ENCODE measurements around the gene ACVR1B. TPM values are rescaled to one million over a fixed set of nuclear protein-coding genes. Genes with fewer than 3 reads are reported as not detected.

The ACVR1B gene
- total RNA-seq, 1 experiment from 2014 or later: 13.4 TPM

DNA sequence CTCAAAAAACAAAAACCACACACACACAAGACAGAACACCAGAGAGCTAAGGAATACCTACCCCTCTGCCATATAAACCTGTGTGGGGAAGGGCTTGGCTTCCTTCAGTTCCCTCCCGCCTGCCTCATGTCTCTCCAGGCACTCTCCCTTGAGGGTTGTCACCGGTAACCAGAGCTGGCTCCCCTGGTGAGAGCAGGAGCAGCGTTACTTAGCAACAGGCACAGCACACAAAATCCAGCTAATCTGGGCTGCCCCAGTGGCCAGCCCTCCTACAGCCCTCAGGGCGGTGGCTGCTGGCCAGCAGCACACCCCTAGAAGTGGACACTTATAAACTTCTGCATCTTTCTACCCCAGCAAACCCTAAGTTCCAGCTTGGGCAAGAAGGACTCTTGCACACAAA, 78.2 kb downstream of the ACVR1B start:
- no peaks in the 10 kb centered on the region for H3K36me3 ChIP-seq (ENCODE audit: low read depth)
- no peaks in the 10 kb centered on the region for H3K79me2 ChIP-seq (ENCODE audit: low read depth)
- no peaks in the 10 kb centered on the region for H3K9me3 ChIP-seq (ENCODE audit: insufficient read depth, low read depth)
- H3K9me2 ChIP-seq (ENCODE audit: insufficient read depth): no peaks in the 10 kb centered on the region
- ChIA-PET POLR2A (ENCODE audit: unreplicated experiment) (interaction anchor here (0.5 to 0.7 kb wide), 4 partner anchors 40 to 941 kb away, joined by 3 to 5 read pairs (median 3); partner anchors contain the start of gene ATG101), CTCF (interaction anchor here (0.6 to 0.9 kb wide), 4 partner anchors 36 to 94 kb away, joined by 3 to 7 read pairs (median 5); partner anchors contain the start of gene ATG101)
- H3K4me2 ChIP-seq: no peak overlapping the region; the same call in 1 of the 2 replicates
- peak; percentile 77 to 83 for DNase-seq
- intact Hi-C loops (cut with micrococcal nuclease; ENCODE audit: unreplicated experiment): loop anchor here (5.0 kb wide), 1 partner anchor 853 kb away; no protein-coding TSS in a partner anchor
- H3F3A ChIP-seq (ENCODE audit: insufficient read depth, low read depth): peaks cover 19% of the 10 kb centered on the region; the same call in 1 of the 2 replicates
- H4K20me1 ChIP-seq (ENCODE audit: insufficient read depth): no peaks in the 10 kb centered on the region
- peaks cover 28% of the 10 kb centered on the region for H3K4me1 ChIP-seq (replicated peaks; ENCODE audit: insufficient read depth)
- TF ChIP-seq EZH2 (IDR thresholded peaks at IDR 0.05; ENCODE audit: low read depth) (no peak), CTCF (conservative IDR thresholded peaks at IDR 0.05) (no peak)
- no peak overlapping the region for H2AFZ ChIP-seq
- no TSS peak for BruUV-seq (replicated peaks)
- H3K27ac ChIP-seq: no peak overlapping the region
- H3K4me3 ChIP-seq: no peak overlapping the region
- H3K27me3 ChIP-seq (ENCODE audit: insufficient read depth, low read depth): no peaks in the 10 kb centered on the region; the same call in 1 of the 2 replicates

DNA sequence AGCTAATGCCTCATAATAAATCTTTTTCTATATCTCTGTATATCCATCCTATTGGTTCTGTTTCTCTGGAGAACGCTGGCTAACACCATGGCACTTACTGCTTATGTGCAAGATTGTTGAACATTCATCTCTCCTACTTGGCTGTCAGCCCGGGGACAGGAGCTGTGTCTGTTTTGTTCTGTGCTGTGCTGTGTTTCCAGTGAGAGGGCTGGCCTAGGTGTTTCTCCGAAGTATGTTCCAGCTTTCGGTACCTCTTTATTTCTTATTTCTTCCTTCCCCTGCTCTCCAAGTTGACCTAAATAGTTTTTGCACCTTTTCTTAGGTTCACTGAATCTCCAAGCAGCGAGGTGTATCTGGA, 80.9 kb downstream of the ACVR1B start:
- TF ChIP-seq CTCF (conservative IDR thresholded peaks at IDR 0.05) (no peak), EZH2 (IDR thresholded peaks at IDR 0.05; ENCODE audit: low read depth) (no peak)
- no peaks in the 10 kb centered on the region for H3K79me2 ChIP-seq (ENCODE audit: low read depth)
- H3K4me1 ChIP-seq (replicated peaks; ENCODE audit: insufficient read depth): peaks cover 25% of the 10 kb centered on the region
- no peaks in the 10 kb centered on the region; the same call in 1 of the 2 replicates for H3K27me3 ChIP-seq (ENCODE audit: insufficient read depth, low read depth)
- H4K20me1 ChIP-seq (ENCODE audit: insufficient read depth): no peaks in the 10 kb centered on the region
- peaks cover 20% of the 10 kb centered on the region; the same call in 1 of the 2 replicates for H3F3A ChIP-seq (ENCODE audit: insufficient read depth, low read depth)
- ChIA-PET POLR2A (ENCODE audit: unreplicated experiment) (interaction anchor here (0.6 to 1.9 kb wide), 5 partner anchors 18 to 872 kb away, joined by 3 to 38 read pairs (median 4); partner anchors contain the start of genes ATG101, KRT8 and NR4A1), CTCF (interaction anchor here (0.8 to 1.4 kb wide), 6 partner anchors 10 to 88 kb away, joined by 3 to 17 read pairs (median 4); partner anchors contain the start of genes ATG101 and NR4A1)
- peak overlapping the region; percentile 77 for H3K4me2 ChIP-seq
- H3K4me3 ChIP-seq: peak overlapping the region; percentile 53; the same call in 1 of the 2 replicates
- no peak for DNase-seq
- BruUV-seq (replicated peaks): TSS peak; percentile 20
- H3K36me3 ChIP-seq (ENCODE audit: low read depth): no peaks in the 10 kb centered on the region
- intact Hi-C loops (cut with micrococcal nuclease; ENCODE audit: unreplicated experiment): no loop called here
- no peaks in the 10 kb centered on the region for H3K9me3 ChIP-seq (ENCODE audit: insufficient read depth, low read depth)
- H3K9me2 ChIP-seq (ENCODE audit: insufficient read depth): no peaks in the 10 kb centered on the region
- no peak overlapping the region for H2AFZ ChIP-seq
- no peak overlapping the region for H3K27ac ChIP-seq

- no peaks in the 10 kb centered on the region for H3K36me3 ChIP-seq (ENCODE audit: low read depth)
- ChIA-PET CTCF (interaction anchor here (0.8 to 1.4 kb wide), 6 partner anchors 11 to 87 kb away, joined by 3 to 17 read pairs (median 4); partner anchors contain the start of genes ATG101 and NR4A1), POLR2A (ENCODE audit: unreplicated experiment) (interaction anchor here (0.6 to 1.9 kb wide), 6 partner anchors 18 to 872 kb away, joined by 3 to 38 read pairs (median 4); partner anchors contain the start of genes ATG101, KRT8 and NR4A1)
- intact Hi-C loops (cut with micrococcal nuclease; ENCODE audit: unreplicated experiment): no loop called here
- no peaks in the 10 kb centered on the region for H3K9me2 ChIP-seq (ENCODE audit: insufficient read depth)
- H3K4me3 ChIP-seq: peak overlapping the region; percentile 53; the same call in 1 of the 2 replicates
- H4K20me1 ChIP-seq (ENCODE audit: insufficient read depth): no peaks in the 10 kb centered on the region
- no peak overlapping the region for H3K27ac ChIP-seq
- H2AFZ ChIP-seq: peak overlapping the region; percentile 68
- TF ChIP-seq CTCF (conservative IDR thresholded peaks at IDR 0.05) (no peak), EZH2 (IDR thresholded peaks at IDR 0.05; ENCODE audit: low read depth) (no peak)
- BruUV-seq (replicated peaks): no TSS peak
- no peaks in the 10 kb centered on the region for H3K79me2 ChIP-seq (ENCODE audit: low read depth)
- H3K27me3 ChIP-seq (ENCODE audit: insufficient read depth, low read depth): no peaks in the 10 kb centered on the region; the same call in 1 of the 2 replicates
- peak overlapping the region; percentile 77 for H3K4me2 ChIP-seq
- peak; percentile 89 to 93 for DNase-seq
- peaks cover 25% of the 10 kb centered on the region for H3K4me1 ChIP-seq (replicated peaks; ENCODE audit: insufficient read depth)
- no peaks in the 10 kb centered on the region for H3K9me3 ChIP-seq (ENCODE audit: insufficient read depth, low read depth)
- H3F3A ChIP-seq (ENCODE audit: insufficient read depth, low read depth): peaks cover 20% of the 10 kb centered on the region; the same call in 1 of the 2 replicates
Measured at GRCh38 chr12:52032804-52033445, 81.4 kb downstream of the ACVR1B start.

Measured in PC-9 (cell line).